NCI-H1930 (cell line): Measurements from ENCODE around the gene CDH13.

Source experiments
- DNase-seq, 2 experiments: peaks; one replicate each; lab custom pipeline; 2025; lab: John Stamatoyannopoulos, UW

The CDH13 gene

GRCh38 chr16:83307594-83307992, 680.8 kb downstream of the CDH13 start:
- no peak for DNase-seq

GRCh38 chr16:83308414-83308813, 681.6 kb downstream of the CDH13 start:
- DNase-seq, result no peak

- no peak for DNase-seq
Observed at GRCh38 chr16:83310816-83311215, 684.0 kb downstream of the CDH13 start.

GRCh38 chr16:83312015-83312717, 685.4 kb downstream of the CDH13 start:
- no peak for DNase-seq

- DNase-seq, result no peak
Observed at GRCh38 chr16:83312718-83313245, 686.0 kb downstream of the CDH13 start.

GRCh38 chr16:83315271-83315670, 688.5 kb downstream of the CDH13 start:
- DNase-seq, result no peak

GRCh38 chr16:83316458-83316857, 689.7 kb downstream of the CDH13 start:
- no peak for DNase-seq

- no peak for DNase-seq
Observed at GRCh38 chr16:83318390-83318789, 691.6 kb downstream of the CDH13 start.

- no peak for DNase-seq
Observed at GRCh38 chr16:83328936-83329335, 702.2 kb downstream of the CDH13 start.

- no peak for DNase-seq
Observed at GRCh38 chr16:83329441-83329840, 702.7 kb downstream of the CDH13 start.

- DNase-seq, result no peak
Observed at GRCh38 chr16:83330251-83330650, 703.5 kb downstream of the CDH13 start.

GRCh38 chr16:83335076-83335475, 708.3 kb downstream of the CDH13 start:
- DNase-seq, result no peak

GRCh38 chr16:83336603-83337002, 709.8 kb downstream of the CDH13 start:
- DNase-seq, result no peak

- DNase-seq, result no peak
Observed at GRCh38 chr16:83338138-83338537, 711.4 kb downstream of the CDH13 start.

- DNase-seq, result no peak
Observed at GRCh38 chr16:83338941-83339340, 712.2 kb downstream of the CDH13 start.

- DNase-seq, result no peak
Observed at GRCh38 chr16:83343935-83344366, 717.2 kb downstream of the CDH13 start.

- DNase-seq, result no peak
Observed at GRCh38 chr16:83345846-83346640, 719.3 kb downstream of the CDH13 start.

- no peak for DNase-seq
Observed at GRCh38 chr16:83348991-83349390, 722.2 kb downstream of the CDH13 start.

GRCh38 chr16:83350481-83350880, 723.7 kb downstream of the CDH13 start:
- DNase-seq, result no peak

GRCh38 chr16:83351846-83352245, 725.1 kb downstream of the CDH13 start:
- DNase-seq, result no peak

- DNase-seq, result no peak
Observed at GRCh38 chr16:83353241-83353640, 726.5 kb downstream of the CDH13 start.

GRCh38 chr16:83354015-83354414, 727.2 kb downstream of the CDH13 start:
- no peak for DNase-seq

GRCh38 chr16:83355570-83356218, 728.9 kb downstream of the CDH13 start:
- DNase-seq, result no peak
